RWPE2 (cell line): Measurements from ENCODE around the gene RHAG.

Source experiments
- ATAC-seq: fragments of 200-7000 bp; cut with Tn5 transposase; 3 replicates; pipeline ENCODE4 v1.9.1; 2021; ENCODE audit warnings: low read depth
- DNase-seq: peaks from one replicate; pipeline ENCODE4 v3.0.0-alpha.2; 2020; ENCODE audit warnings: low spot score
- H3K27ac ChIP-seq: fragments of 450-650 bp; 2 replicates; pipeline ENCODE4 v1.5.1; 2017; ENCODE audit warnings: mild to moderate bottlenecking; ENCODE audit not compliant: poor library complexity, severe bottlenecking
- H3K27me3 ChIP-seq: fragments of 250-450 bp; sonication (Bioruptor Pico); 2 replicates; pipeline ENCODE4 v1.5.1; 2021; ENCODE audit warnings: mild to moderate bottlenecking, moderate library complexity; ENCODE audit not compliant: insufficient read depth, poor library complexity, severe bottlenecking
- H3K36me3 ChIP-seq: fragments of 250-450 bp; sonication (Bioruptor Pico); 2 replicates; pipeline ENCODE4 v1.5.1; 2020; ENCODE audit warnings: low read depth, mild to moderate bottlenecking, moderate library complexity
- H3K4me1 ChIP-seq: fragments of 250-450 bp; sonication (Bioruptor Pico); 2 replicates; pipeline ENCODE4 v1.5.1; 2021; ENCODE audit warnings: mild to moderate bottlenecking, moderate library complexity; ENCODE audit not compliant: insufficient read depth, poor library complexity, severe bottlenecking
- H3K4me3 ChIP-seq: fragments of 250-450 bp; sonication (Bioruptor Pico); 2 replicates; pipeline ENCODE4 v1.5.1; 2021; ENCODE audit warnings: mild to moderate bottlenecking, moderate library complexity; ENCODE audit not compliant: severe bottlenecking
- H3K9me3 ChIP-seq: fragments of 250-450 bp; sonication (Bioruptor Pico); 2 replicates; pipeline ENCODE4 v1.5.1; 2021; ENCODE audit warnings: mild to moderate bottlenecking, moderate library complexity; ENCODE audit not compliant: severe bottlenecking
- TF ChIP-seq, protein P1 (sequence below): fragments of 450-650 bp; IDR thresholded peaks from one replicate; pipeline ENCODE4 v1.5.1; 2017; ENCODE audit warnings: mild to moderate bottlenecking, moderate library complexity; ENCODE audit not compliant: poor library complexity, severe bottlenecking

Gene RHAG

DNA sequence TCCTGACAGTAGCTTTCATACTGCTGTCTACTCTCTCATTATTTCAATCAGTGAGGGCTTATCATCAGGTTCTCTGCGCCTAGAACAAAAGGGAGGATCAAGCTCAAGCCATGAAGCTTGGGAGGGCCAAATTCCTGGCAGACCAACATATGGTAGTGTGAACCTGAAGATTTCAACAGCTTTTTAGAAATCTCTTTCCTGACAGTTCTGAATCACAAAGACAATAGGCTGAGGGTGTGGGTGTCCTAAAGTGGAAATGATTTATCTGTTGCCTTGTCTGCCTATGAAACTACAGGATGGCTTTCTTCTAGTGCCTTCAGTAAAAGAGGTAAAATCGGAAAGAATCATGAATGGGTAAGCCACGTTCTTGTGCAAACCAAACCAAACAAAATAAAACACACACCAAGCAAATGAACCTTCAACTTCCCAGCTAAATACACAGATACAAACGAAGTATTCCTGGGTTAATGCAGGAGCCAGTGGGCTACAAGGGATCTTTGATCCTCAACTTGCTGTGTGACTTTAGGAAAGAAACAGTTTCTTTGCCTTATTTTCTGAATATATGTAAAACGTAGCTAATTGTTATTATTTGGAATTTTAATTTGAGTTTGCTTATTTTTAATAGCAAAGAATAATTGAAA, 2.7 kb upstream of the RHAG start:
- ATAC-seq, result no peak
- TF ChIP-seq, protein P1, sequence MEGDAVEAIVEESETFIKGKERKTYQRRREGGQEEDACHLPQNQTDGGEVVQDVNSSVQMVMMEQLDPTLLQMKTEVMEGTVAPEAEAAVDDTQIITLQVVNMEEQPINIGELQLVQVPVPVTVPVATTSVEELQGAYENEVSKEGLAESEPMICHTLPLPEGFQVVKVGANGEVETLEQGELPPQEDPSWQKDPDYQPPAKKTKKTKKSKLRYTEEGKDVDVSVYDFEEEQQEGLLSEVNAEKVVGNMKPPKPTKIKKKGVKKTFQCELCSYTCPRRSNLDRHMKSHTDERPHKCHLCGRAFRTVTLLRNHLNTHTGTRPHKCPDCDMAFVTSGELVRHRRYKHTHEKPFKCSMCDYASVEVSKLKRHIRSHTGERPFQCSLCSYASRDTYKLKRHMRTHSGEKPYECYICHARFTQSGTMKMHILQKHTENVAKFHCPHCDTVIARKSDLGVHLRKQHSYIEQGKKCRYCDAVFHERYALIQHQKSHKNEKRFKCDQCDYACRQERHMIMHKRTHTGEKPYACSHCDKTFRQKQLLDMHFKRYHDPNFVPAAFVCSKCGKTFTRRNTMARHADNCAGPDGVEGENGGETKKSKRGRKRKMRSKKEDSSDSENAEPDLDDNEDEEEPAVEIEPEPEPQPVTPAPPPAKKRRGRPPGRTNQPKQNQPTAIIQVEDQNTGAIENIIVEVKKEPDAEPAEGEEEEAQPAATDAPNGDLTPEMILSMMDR, result no peak
- no peaks in the 10 kb centered on the region for H3K9me3 ChIP-seq

DNA sequence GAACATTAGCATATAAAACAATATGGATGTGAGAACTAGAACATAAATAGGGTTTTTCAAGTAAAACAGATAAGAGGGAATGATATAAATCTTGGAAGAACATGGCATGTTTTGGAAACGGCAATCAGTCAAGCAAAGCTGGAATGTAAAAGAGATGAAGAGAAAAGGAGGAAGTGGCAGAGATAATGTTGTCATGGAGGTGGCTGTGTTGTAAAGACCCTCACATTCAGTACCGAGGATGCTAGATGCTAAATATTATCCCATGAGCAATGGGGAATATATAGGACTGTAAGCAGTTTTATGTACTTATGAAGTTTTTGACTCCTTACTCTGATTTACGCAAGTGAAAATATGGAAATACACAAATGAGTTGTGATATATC, 702 bp upstream of the RHAG start:
- Histone ChIP-seq H3K36me3 (no peaks in the 10 kb centered on the region), H3K9me3 (no peaks in the 10 kb centered on the region), H3K4me1 (no peaks in the 10 kb centered on the region), H3K27me3 (peaks cover 6% of the 10 kb centered on the region), H3K4me3 (no peak overlapping the region), H3K27ac (no peak overlapping the region)
- TF ChIP-seq, protein P1, result no peak
- no peak for ATAC-seq
- no peak for DNase-seq

More for the DNA sequence above, 2.7 kb upstream of the RHAG start:
- Histone ChIP-seq H3K27ac (no peak overlapping the region), H3K4me1 (no peaks in the 10 kb centered on the region), H3K4me3 (no peak overlapping the region), H3K36me3 (no peaks in the 10 kb centered on the region), H3K27me3 (peaks cover 9% of the 10 kb centered on the region)
- DNase-seq, result no peak

DNA sequence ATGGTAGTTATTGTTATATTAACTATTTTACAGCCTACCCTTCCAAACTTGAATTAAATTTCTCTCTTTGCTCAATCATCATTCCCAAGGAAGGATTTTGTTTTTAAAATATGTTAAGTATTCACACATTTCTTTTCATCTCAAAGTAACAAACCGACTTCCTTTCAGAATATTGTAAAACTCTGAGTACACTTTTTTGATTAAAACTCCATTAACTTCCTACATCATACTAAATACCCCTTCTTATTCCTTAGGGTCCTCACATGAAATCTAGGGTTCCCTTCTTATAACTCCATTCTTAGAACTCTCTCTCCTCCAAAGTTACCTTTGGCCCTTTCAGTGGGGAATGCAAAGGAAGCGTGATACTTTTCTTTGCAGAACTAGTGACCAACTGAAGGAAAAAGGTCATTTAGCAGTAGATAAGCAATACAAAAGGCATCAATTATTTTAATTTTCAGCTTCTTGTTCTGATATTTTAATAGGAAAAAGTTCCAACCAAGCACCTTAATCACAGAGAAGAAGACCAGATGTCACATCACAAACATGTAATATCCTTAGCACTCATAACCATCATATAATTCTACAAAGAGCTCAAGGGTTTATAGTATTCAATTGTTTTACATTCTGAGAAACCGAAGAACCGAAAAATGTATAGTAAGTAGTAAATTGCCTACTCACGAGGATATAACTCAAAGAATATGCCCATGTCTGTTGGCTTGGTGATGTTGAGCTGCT, 494 bp downstream of the RHAG start:
- DNase-seq (no peak), ATAC-seq (no peak)
- Histone ChIP-seq H3K4me3 (no peak overlapping the region), H3K4me1 (no peaks in the 10 kb centered on the region), H3K27ac (no peak overlapping the region), H3K36me3 (no peaks in the 10 kb centered on the region), H3K27me3 (peaks cover 6% of the 10 kb centered on the region), H3K9me3 (no peaks in the 10 kb centered on the region)
- TF ChIP-seq, protein P1, result no peak

DNA sequence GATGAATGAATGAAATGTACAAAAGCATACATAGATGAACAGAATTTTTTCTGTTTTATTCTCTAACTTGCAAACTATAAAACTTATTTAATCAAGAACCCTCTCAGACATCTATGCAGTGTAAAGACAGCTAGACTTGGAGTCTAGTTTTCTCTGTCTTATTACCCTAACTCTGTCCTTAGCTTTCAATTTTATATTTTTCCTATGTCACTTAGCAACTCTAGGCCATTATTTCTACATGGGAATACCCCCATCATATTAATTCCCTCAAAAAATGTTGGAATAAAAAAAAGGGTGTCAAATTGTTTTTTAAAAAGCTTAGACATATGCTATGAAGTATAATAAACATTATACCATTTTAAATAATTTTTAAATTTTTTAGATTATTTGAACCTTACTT, 1.2 kb downstream of the RHAG start:
- DNase-seq (no peak), ATAC-seq (no peak)
- Histone ChIP-seq H3K4me3 (no peak overlapping the region), H3K27me3 (peaks cover 6% of the 10 kb centered on the region), H3K36me3 (no peaks in the 10 kb centered on the region), H3K4me1 (no peaks in the 10 kb centered on the region), H3K9me3 (no peaks in the 10 kb centered on the region), H3K27ac (no peak overlapping the region)
- TF ChIP-seq, protein P1, result no peak

DNA sequence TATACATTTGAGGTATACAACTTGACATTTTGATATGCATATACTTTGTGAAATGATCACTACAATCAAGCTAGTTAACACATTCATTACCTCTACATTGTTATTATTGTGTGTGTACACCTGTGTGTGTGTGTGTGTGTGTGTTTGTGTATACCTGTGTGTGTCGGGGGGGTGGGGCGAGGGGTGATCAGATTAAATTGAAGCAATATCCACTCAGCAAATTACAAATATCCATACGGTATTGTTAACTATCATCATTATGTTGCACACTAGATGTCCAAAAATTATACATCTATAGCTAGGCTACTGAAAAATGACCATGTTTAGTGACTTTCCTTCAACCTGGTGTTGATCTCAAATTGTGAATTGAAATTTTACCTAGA, 1.8 kb downstream of the RHAG start:
- ATAC-seq (no peak), DNase-seq (no peak)
- Histone ChIP-seq H3K4me3 (no peak overlapping the region), H3K36me3 (no peaks in the 10 kb centered on the region), H3K9me3 (no peaks in the 10 kb centered on the region), H3K4me1 (no peaks in the 10 kb centered on the region), H3K27ac (no peak overlapping the region), H3K27me3 (peaks cover 6% of the 10 kb centered on the region)
- TF ChIP-seq, protein P1, result no peak
